T-helper 2 cell treated with Interferon-gamma antibody and Interleukin-4, amounts not matched to agents 100 ng/mL and 5 ng/mL, for 36 hours (primary cell): ENCODE measurements around the gene SMIM24. TPM values are rescaled to one million over a fixed set of nuclear protein-coding genes. Genes with fewer than 3 reads are reported as not detected.

Experiments used
- intact Hi-C: fragments of 100-400 bp; cut with micrococcal nuclease; formaldehyde crosslinking; loops from one replicate; pipeline ENCODE4 v1.15.1; 2023
- total RNA-seq: library from RNA; stranded (reverse); gene quantifications from 2 replicates; pipeline ENCODE4 v1.2.3, GENCODE V29; 2022

SMIM24 gene
- total RNA-seq, 1 donor from 2014 or later, result 1.5 TPM

- intact Hi-C loops, result loop anchor here (10.0 kb wide), 2 partner anchors 545 to 1345 kb away; partner anchors contain the start of gene AP3D1
Measured at GRCh38 chr19:3499738-3500428, 19.6 kb upstream of the SMIM24 start.

GRCh38 chr19:3497757-3498520, 17.6 kb upstream of the SMIM24 start:
- intact Hi-C loops, result no loop called here

- intact Hi-C loops, result no loop called here
Measured at GRCh38 chr19:3496392-3497273, 16.3 kb upstream of the SMIM24 start.

GRCh38 chr19:3494559-3494958, 14.2 kb upstream of the SMIM24 start:
- intact Hi-C loops, result no loop called here

GRCh38 chr19:3494051-3494450, 13.7 kb upstream of the SMIM24 start:
- intact Hi-C loops, result no loop called here

- intact Hi-C loops, result no loop called here
Measured at GRCh38 chr19:3493651-3494050, 13.3 kb upstream of the SMIM24 start.

- intact Hi-C loops, result no loop called here
Measured at GRCh38 chr19:3492919-3493318, 12.6 kb upstream of the SMIM24 start.

- intact Hi-C loops, result no loop called here
Measured at GRCh38 chr19:3492131-3492839, 12.0 kb upstream of the SMIM24 start.

GRCh38 chr19:3491396-3492119, 11.2 kb upstream of the SMIM24 start:
- intact Hi-C loops, result no loop called here

- intact Hi-C loops, result no loop called here
Measured at GRCh38 chr19:3483226-3483628, 2.9 kb upstream of the SMIM24 start, which contains the start of gene SMIM44. Gene SMIM44 (minus strand): TSS chr19:3483441. CDS start chr19:3483403, 38 bp downstream.

GRCh38 chr19:3482507-3483225, 2.3 kb upstream of the SMIM24 start:
- intact Hi-C loops, result no loop called here

- intact Hi-C loops, result no loop called here
Measured at GRCh38 chr19:3481241-3482090, 1.1 kb upstream of the SMIM24 start.

GRCh38 chr19:3479834-3480215, 500 bp downstream of the SMIM24 start:
- intact Hi-C loops, result no loop called here

- intact Hi-C loops, result no loop called here
Measured at GRCh38 chr19:3479177-3479833, 1.0 kb downstream of the SMIM24 start.

GRCh38 chr19:3478409-3479176, 1.7 kb downstream of the SMIM24 start:
- intact Hi-C loops, result no loop called here

- intact Hi-C loops, result no loop called here
Measured at GRCh38 chr19:3477951-3478350, 2.4 kb downstream of the SMIM24 start.

- intact Hi-C loops, result no loop called here
Measured at GRCh38 chr19:3477506-3477905, 2.8 kb downstream of the SMIM24 start.
